Measurements from ENCODE around the gene TUT7. TPM values are rescaled to one million over a fixed set of nuclear protein-coding genes. Genes with fewer than 3 reads are reported as not detected.

The TUT7 gene
- total RNA-seq, 1 donor from 2014 or later = 41.9 TPM

GRCh38 chr9:86286278-86286677 is 67.9 kb downstream of the TUT7 start:
- Mint-ChIP-seq H3K4me1 (ENCODE audit: low read depth) (peaks cover 20% of the 10 kb centered on the region), H3K36me3 (ENCODE audit: low read depth) (peaks cover 30% of the 10 kb centered on the region), H3K27me3 (ENCODE audit: low read depth) (no peaks in the 10 kb centered on the region), H3K9me3 (no peaks in the 10 kb centered on the region), H3K27ac (no peak overlapping the region), H3K4me3 (ENCODE audit: low read depth) (no peak overlapping the region)
- no peak for DNase-seq (ENCODE audit: low spot score)
- intact Hi-C loops (cut with micrococcal nuclease) = no loop called here

GRCh38 chr9:86285261-86285660 is 68.9 kb downstream of the TUT7 start:
- H3K4me1 Mint-ChIP-seq (ENCODE audit: low read depth) = peaks cover 25% of the 10 kb centered on the region
- no peaks in the 10 kb centered on the region for H3K9me3 Mint-ChIP-seq
- H3K36me3 Mint-ChIP-seq (ENCODE audit: low read depth) = peaks cover 33% of the 10 kb centered on the region
- H3K4me3 Mint-ChIP-seq (ENCODE audit: low read depth) = no peak overlapping the region
- intact Hi-C loops (cut with micrococcal nuclease) = no loop called here
- DNase-seq (ENCODE audit: low spot score) = no peak
- no peak overlapping the region for H3K27ac Mint-ChIP-seq
- H3K27me3 Mint-ChIP-seq (ENCODE audit: low read depth) = no peaks in the 10 kb centered on the region

- Mint-ChIP-seq H3K27ac (peak overlapping the region; percentile 99), H3K4me3 (ENCODE audit: low read depth) (peak overlapping the region; percentile 95), H3K36me3 (ENCODE audit: low read depth) (peaks cover 38% of the 10 kb centered on the region), H3K27me3 (ENCODE audit: low read depth) (no peaks in the 10 kb centered on the region), H3K4me1 (ENCODE audit: low read depth) (peaks cover 38% of the 10 kb centered on the region), H3K9me3 (no peaks in the 10 kb centered on the region)
- intact Hi-C loops (cut with micrococcal nuclease) = loop anchor here (1.0 to 2.0 kb wide), 5 partner anchors 20 to 540 kb away; partner anchors contain the start of genes GOLM1, NAA35 and TUT7
- DNase-seq (ENCODE audit: low spot score) = no peak
These were observed 71.2 kb downstream of the TUT7 start for GRCh38 chr9:86282979-86283535.

- peaks cover 36% of the 10 kb centered on the region for H3K4me1 Mint-ChIP-seq (ENCODE audit: low read depth)
- intact Hi-C loops (cut with micrococcal nuclease) = loop anchor here (1.0 to 2.0 kb wide), 5 partner anchors 20 to 540 kb away; partner anchors contain the start of genes GOLM1, NAA35 and TUT7
- peak within 1 kb of the TSS; percentile 95 for H3K4me3 Mint-ChIP-seq (ENCODE audit: low read depth)
- DNase-seq (ENCODE audit: low spot score) = peak; percentile 92
- peaks cover 37% of the 10 kb centered on the region for H3K36me3 Mint-ChIP-seq (ENCODE audit: low read depth)
- H3K27ac Mint-ChIP-seq = peak within 1 kb of the TSS; percentile 99
- H3K27me3 Mint-ChIP-seq (ENCODE audit: low read depth) = no peaks in the 10 kb centered on the region
- no peaks in the 10 kb centered on the region for H3K9me3 Mint-ChIP-seq
These were observed 71.9 kb downstream of the TUT7 start, which contains the start of gene ISCA1 for GRCh38 chr9:86282077-86282978. Gene ISCA1 (minus strand): TSS chr9:86282538. CDS start chr9:86282458, 80 bp downstream.

GRCh38 chr9:86281593-86282076 is 72.6 kb downstream of the TUT7 start:
- intact Hi-C loops (cut with micrococcal nuclease) = loop anchor here (1.0 to 2.0 kb wide), 5 partner anchors 21 to 539 kb away; partner anchors contain the start of genes GOLM1, NAA35 and TUT7
- peak overlapping the region; percentile 86 for H3K27ac Mint-ChIP-seq
- no peaks in the 10 kb centered on the region for H3K27me3 Mint-ChIP-seq (ENCODE audit: low read depth)
- no peak for DNase-seq (ENCODE audit: low spot score)
- H3K36me3 Mint-ChIP-seq (ENCODE audit: low read depth) = peaks cover 32% of the 10 kb centered on the region
- H3K9me3 Mint-ChIP-seq = no peaks in the 10 kb centered on the region
- peaks cover 40% of the 10 kb centered on the region for H3K4me1 Mint-ChIP-seq (ENCODE audit: low read depth)
- H3K4me3 Mint-ChIP-seq (ENCODE audit: low read depth) = peak overlapping the region; percentile 95

- intact Hi-C loops (cut with micrococcal nuclease) = no loop called here
- peak overlapping the region; percentile 95 for H3K4me3 Mint-ChIP-seq (ENCODE audit: low read depth)
- no peak overlapping the region for H3K27ac Mint-ChIP-seq
- peaks cover 38% of the 10 kb centered on the region for H3K4me1 Mint-ChIP-seq (ENCODE audit: low read depth)
- no peaks in the 10 kb centered on the region for H3K9me3 Mint-ChIP-seq
- peaks cover 25% of the 10 kb centered on the region for H3K36me3 Mint-ChIP-seq (ENCODE audit: low read depth)
- no peak for DNase-seq (ENCODE audit: low spot score)
- H3K27me3 Mint-ChIP-seq (ENCODE audit: low read depth) = no peaks in the 10 kb centered on the region
These were observed 73.6 kb downstream of the TUT7 start for GRCh38 chr9:86280580-86280979.

GRCh38 chr9:86279839-86280238 is 74.4 kb downstream of the TUT7 start:
- intact Hi-C loops (cut with micrococcal nuclease) = no loop called here
- no peaks in the 10 kb centered on the region for H3K27me3 Mint-ChIP-seq (ENCODE audit: low read depth)
- peak overlapping the region; percentile 72 for H3K4me3 Mint-ChIP-seq (ENCODE audit: low read depth)
- no peaks in the 10 kb centered on the region for H3K9me3 Mint-ChIP-seq
- peaks cover 25% of the 10 kb centered on the region for H3K36me3 Mint-ChIP-seq (ENCODE audit: low read depth)
- H3K4me1 Mint-ChIP-seq (ENCODE audit: low read depth) = peaks cover 38% of the 10 kb centered on the region
- no peak for DNase-seq (ENCODE audit: low spot score)
- peak overlapping the region; percentile 46 for H3K27ac Mint-ChIP-seq

GRCh38 chr9:86277072-86277471 is 77.1 kb downstream of the TUT7 start:
- peaks cover 37% of the 10 kb centered on the region for H3K36me3 Mint-ChIP-seq (ENCODE audit: low read depth)
- DNase-seq (ENCODE audit: low spot score) = no peak
- H3K27ac Mint-ChIP-seq = no peak overlapping the region
- no peak overlapping the region for H3K4me3 Mint-ChIP-seq (ENCODE audit: low read depth)
- intact Hi-C loops (cut with micrococcal nuclease) = loop anchor here (2.0 kb wide), 1 partner anchor 74 kb away; no protein-coding TSS in a partner anchor
- H3K4me1 Mint-ChIP-seq (ENCODE audit: low read depth) = peaks cover 26% of the 10 kb centered on the region
- no peaks in the 10 kb centered on the region for H3K27me3 Mint-ChIP-seq (ENCODE audit: low read depth)
- no peaks in the 10 kb centered on the region for H3K9me3 Mint-ChIP-seq

GRCh38 chr9:86275962-86276361 is 78.2 kb downstream of the TUT7 start:
- no peaks in the 10 kb centered on the region for H3K27me3 Mint-ChIP-seq (ENCODE audit: low read depth)
- H3K9me3 Mint-ChIP-seq = no peaks in the 10 kb centered on the region
- no peak for DNase-seq (ENCODE audit: low spot score)
- intact Hi-C loops (cut with micrococcal nuclease) = loop anchor here (2.0 kb wide), 1 partner anchor 73 kb away; no protein-coding TSS in a partner anchor
- H3K4me3 Mint-ChIP-seq (ENCODE audit: low read depth) = no peak overlapping the region
- peaks cover 43% of the 10 kb centered on the region for H3K36me3 Mint-ChIP-seq (ENCODE audit: low read depth)
- peaks cover 20% of the 10 kb centered on the region for H3K4me1 Mint-ChIP-seq (ENCODE audit: low read depth)
- H3K27ac Mint-ChIP-seq = no peak overlapping the region

- no peak for DNase-seq (ENCODE audit: low spot score)
- intact Hi-C loops (cut with micrococcal nuclease) = no loop called here
- Mint-ChIP-seq H3K36me3 (ENCODE audit: low read depth) (peaks cover 42% of the 10 kb centered on the region), H3K4me1 (ENCODE audit: low read depth) (peaks cover 16% of the 10 kb centered on the region), H3K27me3 (ENCODE audit: low read depth) (no peaks in the 10 kb centered on the region), H3K9me3 (no peaks in the 10 kb centered on the region), H3K4me3 (ENCODE audit: low read depth) (no peak overlapping the region), H3K27ac (no peak overlapping the region)
These were observed 79.2 kb downstream of the TUT7 start for GRCh38 chr9:86274821-86275643.

- no peaks in the 10 kb centered on the region for H3K9me3 Mint-ChIP-seq
These were observed 82.0 kb downstream of the TUT7 start for GRCh38 chr9:86272221-86272620.

GRCh38 chr9:86263876-86264275 is 90.3 kb downstream of the TUT7 start:
- Mint-ChIP-seq H3K9me3 (no peaks in the 10 kb centered on the region), H3K27me3 (ENCODE audit: low read depth) (no peaks in the 10 kb centered on the region), H3K27ac (no peak overlapping the region), H3K4me1 (ENCODE audit: low read depth) (no peaks in the 10 kb centered on the region), H3K4me3 (ENCODE audit: low read depth) (no peak overlapping the region), H3K36me3 (ENCODE audit: low read depth) (peaks cover 39% of the 10 kb centered on the region)
- DNase-seq (ENCODE audit: low spot score) = no peak
- intact Hi-C loops (cut with micrococcal nuclease) = no loop called here

More at GRCh38 chr9:86272221-86272620, 82.0 kb downstream of the TUT7 start:
- peaks cover 3% of the 10 kb centered on the region for H3K4me1 Mint-ChIP-seq (ENCODE audit: low read depth)
- H3K27ac Mint-ChIP-seq = no peak overlapping the region
- no peaks in the 10 kb centered on the region for H3K27me3 Mint-ChIP-seq (ENCODE audit: low read depth)
- no peak for DNase-seq (ENCODE audit: low spot score)
- peaks cover 38% of the 10 kb centered on the region for H3K36me3 Mint-ChIP-seq (ENCODE audit: low read depth)
- intact Hi-C loops (cut with micrococcal nuclease) = no loop called here
- H3K4me3 Mint-ChIP-seq (ENCODE audit: low read depth) = no peak overlapping the region
